GM12878 (cell line): Measurements from ENCODE around the gene EYS.

ENCODE experiments used
- BHLHE40 ChIP-seq, 2 experiments: fragments of 450-650 bp in 1 of 2; IDR thresholded peaks; 2 replicates each; pipeline ENCODE4 v1.6.1; 2011 to 2017; ENCODE audit warnings: low read depth in 2 of 2, borderline replicate concordance in 1 of 2, improper control_type of control experiment in 1 of 2, low read length in 1 of 2, mild to moderate bottlenecking in 1 of 2
- CEBPB ChIP-seq, 2 experiments: fragments of 150-350 bp in 1 of 2; IDR thresholded peaks; 2 replicates each; pipeline ENCODE4 v1.6.1; 2012 to 2014; ENCODE audit warnings: low read depth in 2 of 2, low read length in 2 of 2, borderline replicate concordance in 1 of 2, inconsistent platforms in 1 of 2
- ELK1 ChIP-seq: IDR thresholded peaks from 2 replicates; pipeline ENCODE4 v1.6.1; 2012; ENCODE audit warnings: low read depth, low read length, improper control_type of control experiment
- EP300 ChIP-seq, 2 experiments: fragments of 150-350 bp in 1 of 2; IDR thresholded peaks; 2 replicates each; pipeline ENCODE4 v1.6.1; 2011 to 2012; ENCODE audit warnings: low read depth in 2 of 2, low read length in 2 of 2, borderline replicate concordance in 1 of 2, improper control_type of control experiment in 1 of 2, inconsistent platforms in 1 of 2; ENCODE audit not compliant: control insufficient read depth in 1 of 2
- EZH2 ChIP-seq: IDR thresholded peaks from 2 replicates; pipeline ENCODE4 v1.6.1; 2012; ENCODE audit warnings: low read depth, mild to moderate bottlenecking, control low read depth, inconsistent platforms, low read length, borderline replicate concordance; ENCODE audit not compliant: control insufficient read depth
- MYC ChIP-seq: IDR thresholded peaks from 2 replicates; pipeline ENCODE4 v1.6.1; 2011; ENCODE audit warnings: mild to moderate bottlenecking, low read length, moderate library complexity, inconsistent platforms; ENCODE audit not compliant: insufficient read depth, insufficient replicate concordance, insufficient read length, severe bottlenecking
- POLR2AphosphoS5 ChIP-seq: IDR thresholded peaks from 2 replicates; pipeline ENCODE4 v1.6.1; 2011; ENCODE audit warnings: mild to moderate bottlenecking, low read length, inconsistent platforms
- RAD21 ChIP-seq: IDR thresholded peaks from 2 replicates; pipeline ENCODE4 v1.6.1; 2011; ENCODE audit warnings: mild to moderate bottlenecking, low read depth, low read length, moderate library complexity; ENCODE audit not compliant: insufficient read depth
- RB1 ChIP-seq: fragments of 450-650 bp; formaldehyde crosslinking; IDR thresholded peaks from 2 replicates; pipeline ENCODE4 v1.6.1; 2017; ENCODE audit warnings: mild to moderate bottlenecking, borderline replicate concordance
- RCOR1 ChIP-seq: conservative IDR thresholded peaks from 2 replicates; pipeline ENCODE4 v1.6.1; 2012; ENCODE audit warnings: low read depth, low read length, improper control_type of control experiment
- SMC3 ChIP-seq: IDR thresholded peaks from 2 replicates; pipeline ENCODE4 v1.6.1; 2011; ENCODE audit warnings: low read length, improper control_type of control experiment, borderline replicate concordance
- TF ChIP-seq, protein P1 (sequence below), 3 experiments: IDR thresholded peaks in 2 of 3; conservative IDR thresholded peaks in 1 of 3; 2 replicates each; pipeline ENCODE4 v1.5.1; 2011; ENCODE audit warnings: low read depth in 3 of 3, low read length in 3 of 3, mild to moderate bottlenecking in 3 of 3, control low read depth in 2 of 3, moderate library complexity in 2 of 3, inconsistent platforms in 1 of 3, mixed read lengths in 1 of 3; ENCODE audit not compliant: control insufficient read depth in 2 of 3, insufficient read depth in 1 of 3; ENCODE audit errors: extremely low read depth in 1 of 3
- TF ChIP-seq, protein P2 (sequence below): IDR thresholded peaks from 2 replicates; pipeline ENCODE4 v1.6.1; 2012; ENCODE audit warnings: mild to moderate bottlenecking, low read depth, low read length
- TF ChIP-seq, protein P3 (sequence below): IDR thresholded peaks from 2 replicates; pipeline ENCODE4 v1.6.1; 2012; ENCODE audit warnings: low read depth, low read length, improper control_type of control experiment

GRCh38 chr6:64000818-64001491 is 1706.1 kb downstream of the EYS start:
- TF ChIP-seq, protein P1, sequence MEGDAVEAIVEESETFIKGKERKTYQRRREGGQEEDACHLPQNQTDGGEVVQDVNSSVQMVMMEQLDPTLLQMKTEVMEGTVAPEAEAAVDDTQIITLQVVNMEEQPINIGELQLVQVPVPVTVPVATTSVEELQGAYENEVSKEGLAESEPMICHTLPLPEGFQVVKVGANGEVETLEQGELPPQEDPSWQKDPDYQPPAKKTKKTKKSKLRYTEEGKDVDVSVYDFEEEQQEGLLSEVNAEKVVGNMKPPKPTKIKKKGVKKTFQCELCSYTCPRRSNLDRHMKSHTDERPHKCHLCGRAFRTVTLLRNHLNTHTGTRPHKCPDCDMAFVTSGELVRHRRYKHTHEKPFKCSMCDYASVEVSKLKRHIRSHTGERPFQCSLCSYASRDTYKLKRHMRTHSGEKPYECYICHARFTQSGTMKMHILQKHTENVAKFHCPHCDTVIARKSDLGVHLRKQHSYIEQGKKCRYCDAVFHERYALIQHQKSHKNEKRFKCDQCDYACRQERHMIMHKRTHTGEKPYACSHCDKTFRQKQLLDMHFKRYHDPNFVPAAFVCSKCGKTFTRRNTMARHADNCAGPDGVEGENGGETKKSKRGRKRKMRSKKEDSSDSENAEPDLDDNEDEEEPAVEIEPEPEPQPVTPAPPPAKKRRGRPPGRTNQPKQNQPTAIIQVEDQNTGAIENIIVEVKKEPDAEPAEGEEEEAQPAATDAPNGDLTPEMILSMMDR (IDR thresholded peaks at IDR 0.05 in 2 of 3, conservative IDR thresholded peaks at IDR 0.05 in 1 of 3; ENCODE audit: control insufficient read depth in 2 of 3, extremely low read depth in 1 of 3, insufficient read depth in 1 of 3, low read depth in 3 of 3, low read length in 3 of 3) = no peak
- TF ChIP-seq EP300 (IDR thresholded peaks at IDR 0.05; ENCODE audit: borderline replicate concordance in 1 of 2, control insufficient read depth in 1 of 2, low read depth in 2 of 2, low read length in 2 of 2) = no peak
- TF ChIP-seq, protein P2, sequence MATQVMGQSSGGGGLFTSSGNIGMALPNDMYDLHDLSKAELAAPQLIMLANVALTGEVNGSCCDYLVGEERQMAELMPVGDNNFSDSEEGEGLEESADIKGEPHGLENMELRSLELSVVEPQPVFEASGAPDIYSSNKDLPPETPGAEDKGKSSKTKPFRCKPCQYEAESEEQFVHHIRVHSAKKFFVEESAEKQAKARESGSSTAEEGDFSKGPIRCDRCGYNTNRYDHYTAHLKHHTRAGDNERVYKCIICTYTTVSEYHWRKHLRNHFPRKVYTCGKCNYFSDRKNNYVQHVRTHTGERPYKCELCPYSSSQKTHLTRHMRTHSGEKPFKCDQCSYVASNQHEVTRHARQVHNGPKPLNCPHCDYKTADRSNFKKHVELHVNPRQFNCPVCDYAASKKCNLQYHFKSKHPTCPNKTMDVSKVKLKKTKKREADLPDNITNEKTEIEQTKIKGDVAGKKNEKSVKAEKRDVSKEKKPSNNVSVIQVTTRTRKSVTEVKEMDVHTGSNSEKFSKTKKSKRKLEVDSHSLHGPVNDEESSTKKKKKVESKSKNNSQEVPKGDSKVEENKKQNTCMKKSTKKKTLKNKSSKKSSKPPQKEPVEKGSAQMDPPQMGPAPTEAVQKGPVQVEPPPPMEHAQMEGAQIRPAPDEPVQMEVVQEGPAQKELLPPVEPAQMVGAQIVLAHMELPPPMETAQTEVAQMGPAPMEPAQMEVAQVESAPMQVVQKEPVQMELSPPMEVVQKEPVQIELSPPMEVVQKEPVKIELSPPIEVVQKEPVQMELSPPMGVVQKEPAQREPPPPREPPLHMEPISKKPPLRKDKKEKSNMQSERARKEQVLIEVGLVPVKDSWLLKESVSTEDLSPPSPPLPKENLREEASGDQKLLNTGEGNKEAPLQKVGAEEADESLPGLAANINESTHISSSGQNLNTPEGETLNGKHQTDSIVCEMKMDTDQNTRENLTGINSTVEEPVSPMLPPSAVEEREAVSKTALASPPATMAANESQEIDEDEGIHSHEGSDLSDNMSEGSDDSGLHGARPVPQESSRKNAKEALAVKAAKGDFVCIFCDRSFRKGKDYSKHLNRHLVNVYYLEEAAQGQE = no peak
- TF ChIP-seq SMC3 = no peak
- TF ChIP-seq MYC = no peak
- no peak for TF ChIP-seq ELK1
- TF ChIP-seq RB1 = no peak
- TF ChIP-seq EZH2 = no peak
- no peak for TF ChIP-seq BHLHE40 (IDR thresholded peaks at IDR 0.05; ENCODE audit: borderline replicate concordance in 1 of 2, low read depth in 2 of 2, low read length in 1 of 2)
- TF ChIP-seq, protein P3, sequence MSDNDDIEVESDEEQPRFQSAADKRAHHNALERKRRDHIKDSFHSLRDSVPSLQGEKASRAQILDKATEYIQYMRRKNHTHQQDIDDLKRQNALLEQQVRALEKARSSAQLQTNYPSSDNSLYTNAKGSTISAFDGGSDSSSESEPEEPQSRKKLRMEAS = no peak
- no peak for TF ChIP-seq CEBPB (IDR thresholded peaks at IDR 0.05; ENCODE audit: borderline replicate concordance in 1 of 2, low read depth in 2 of 2, low read length in 2 of 2)
- TF ChIP-seq RCOR1 = no peak
- no peak for TF ChIP-seq RAD21
- TF ChIP-seq POLR2AphosphoS5 = no peak
